H1 (cell line): ENCODE results near the gene IARS2. TPM values are rescaled to one million over a fixed set of nuclear protein-coding genes. Genes with fewer than 3 reads are reported as not detected.

Source experiments
- BCL11A ChIP-seq, 2 experiments: IDR thresholded peaks; one replicate each; pipeline ENCODE4 v1.6.1; 2011; ENCODE audit warnings: low read depth in 2 of 2, low read length in 2 of 2, mild to moderate bottlenecking in 2 of 2
- BRCA1 ChIP-seq: IDR thresholded peaks from 2 replicates; pipeline ENCODE4 v1.6.1; 2012; ENCODE audit warnings: low read depth, low read length, improper control_type of control experiment
- CBX8 ChIP-seq: fragments of 300-800, 300-1000 bp; sonication (generic); IDR thresholded peaks from 2 replicates; pipeline ENCODE4 v1.7.1; 2016; ENCODE audit warnings: low read depth, low read length, borderline replicate concordance
- CREB1 ChIP-seq: IDR thresholded peaks from 2 replicates; pipeline ENCODE4 v1.6.1; 2012; ENCODE audit warnings: inconsistent platforms
- CTBP2 ChIP-seq: IDR thresholded peaks from 2 replicates; pipeline ENCODE4 v1.7.0; 2011; ENCODE audit warnings: borderline replicate concordance, mild to moderate bottlenecking, moderate library complexity, mixed read lengths, low read length; ENCODE audit not compliant: insufficient read depth, insufficient read length
- CTCF ChIP-seq, 3 experiments: IDR thresholded peaks; 1 replicate in 2 of 3; 2 replicates in 1 of 3; pipeline versions ENCODE4 v1.5.1 to v1.6.1; 2011; ENCODE audit warnings: low read length in 3 of 3, mild to moderate bottlenecking in 3 of 3, inconsistent platforms in 2 of 3, low read depth in 1 of 3, moderate library complexity in 1 of 3; ENCODE audit not compliant: insufficient read depth in 1 of 3; ENCODE audit errors: control extremely low read depth in 1 of 3
- EZH2 ChIP-seq: fragments of 200-600 bp; sonication (generic); IDR thresholded peaks from 2 replicates; pipeline ENCODE4 v1.7.1; 2012; ENCODE audit warnings: low read depth, mild to moderate bottlenecking, moderate library complexity, low read length, inconsistent platforms; ENCODE audit not compliant: severe bottlenecking
- JUN ChIP-seq: IDR thresholded peaks from 2 replicates; pipeline ENCODE4 v1.6.1; 2011; ENCODE audit warnings: low read depth, mild to moderate bottlenecking, improper control_type of control experiment, low read length
- KDM4A ChIP-seq: IDR thresholded peaks from one replicate; pipeline ENCODE4 v1.7.1; 2012; ENCODE audit warnings: low read depth, mild to moderate bottlenecking, moderate library complexity, low read length, inconsistent platforms; ENCODE audit not compliant: severe bottlenecking
- POLR2A ChIP-seq, 2 experiments: IDR thresholded peaks; 1 replicate in 1 of 2; 2 replicates in 1 of 2; pipeline ENCODE4 v1.6.1; 2011; ENCODE audit warnings: low read depth in 2 of 2, low read length in 2 of 2, mild to moderate bottlenecking in 2 of 2; ENCODE audit errors: control extremely low read depth in 1 of 2
- RFX5 ChIP-seq: IDR thresholded peaks from 2 replicates; pipeline ENCODE4 v1.6.1; 2011; ENCODE audit warnings: low read depth, low read length, improper control_type of control experiment, borderline replicate concordance
- RNF2 ChIP-seq: fragments of 200-900, 300-1000 bp; sonication (generic); IDR thresholded peaks from 2 replicates; pipeline ENCODE4 v1.7.1; 2016; ENCODE audit warnings: borderline replicate concordance, low read depth, mild to moderate bottlenecking, antibody characterized with exemption, low read length; ENCODE audit not compliant: poor library complexity, severe bottlenecking; ENCODE audit errors: missing control alignments
- RXRA ChIP-seq: IDR thresholded peaks from 2 replicates; pipeline ENCODE4 v1.6.1; 2011; ENCODE audit warnings: low read depth, mild to moderate bottlenecking, low read length, moderate library complexity; ENCODE audit not compliant: insufficient read depth
- SIX5 ChIP-seq: IDR thresholded peaks from 2 replicates; pipeline ENCODE4 v1.6.1; 2011; ENCODE audit warnings: mild to moderate bottlenecking, low read depth, low read length
- SP1 ChIP-seq: IDR thresholded peaks from 2 replicates; pipeline ENCODE4 v1.6.1; 2011; ENCODE audit warnings: low read depth, low read length
- SP4 ChIP-seq: IDR thresholded peaks from 2 replicates; pipeline ENCODE4 v1.6.1; 2012; ENCODE audit warnings: low read length, inconsistent platforms
- SUZ12 ChIP-seq: fragments of 200-600 bp; sonication (generic); IDR thresholded peaks from 2 replicates; pipeline ENCODE4 v1.6.1; 2012; ENCODE audit warnings: mild to moderate bottlenecking, inconsistent platforms, low read length, moderate library complexity, mixed read lengths
- TAF7 ChIP-seq: optimal IDR thresholded peaks from 2 replicates; pipeline ENCODE3; 2011; ENCODE audit warnings: low read depth, mild to moderate bottlenecking, inconsistent platforms, low read length, moderate library complexity, borderline replicate concordance
- TCF12 ChIP-seq: IDR thresholded peaks from 2 replicates; pipeline ENCODE4 v1.6.1; 2011; ENCODE audit warnings: low read depth, mild to moderate bottlenecking, low read length
- TEAD4 ChIP-seq: IDR thresholded peaks from 2 replicates; pipeline ENCODE4 v1.6.1; 2012; ENCODE audit warnings: low read depth, low read length, inconsistent platforms, mixed read lengths
- polyA plus RNA-seq, 7 experiments: library from polyadenylated mRNA; depleted of rRNA in 3 of 7; stranded (reverse) in 5 of 7; unstranded in 2 of 7; fragments of >200 nt in 5 of 7; fragments of 200-250 nt in 2 of 7; gene quantifications; 1 replicate in 5 of 7; 2 replicates in 1 of 7; 4 replicates in 1 of 7; pipeline versions ENCODE4 v1.2.1 to v1.2.3, GENCODE V29; 2011 to 2013; ENCODE audit warnings: missing spikeins in 2 of 7, mixed read lengths in 2 of 7
- total RNA-seq: library from RNA; stranded (reverse); fragmentation: NEBNext Ultra II Directional; extraction: Animal tissue kit (Norgen Biotek cat#: 25700); gene quantifications from 2 replicates; pipeline ENCODE4 v1.2.1, GENCODE V29; 2021
- TF ChIP-seq, protein P1 (sequence below): IDR thresholded peaks from 2 replicates; pipeline ENCODE4 v1.6.1; 2012; ENCODE audit warnings: inconsistent platforms

IARS2 gene
- total and polyA plus RNA-seq, 2 of the 8 experiments (the other 6 are each of a cell fraction or from before 2014, with no cell fraction given), result 15.0 to 69.8 TPM

GRCh38 chr1:220046052-220046930 is 47.6 kb upstream of the IARS2 start, which contains the start of gene EPRS1 (continued):
- TF ChIP-seq CTCF (IDR thresholded peaks at IDR 0.05; ENCODE audit: control extremely low read depth in 1 of 3, insufficient read depth in 1 of 3, low read depth in 1 of 3, low read length in 3 of 3), result peak; percentile 71 to 90 (median 76)
- no peak for TF ChIP-seq BRCA1
- TF ChIP-seq CBX8, result no peak
- TF ChIP-seq KDM4A, result peak; percentile 94
- peak; percentile 24 for TF ChIP-seq CTBP2
- no peak for TF ChIP-seq RFX5
- TF ChIP-seq SP4, result peak; percentile 47; the same call in 1 of the 2 replicates
- TF ChIP-seq SP1, result no peak
- no peak for TF ChIP-seq EZH2
- peak; percentile 98 for TF ChIP-seq CREB1
- TF ChIP-seq JUN, result no peak
- TF ChIP-seq TCF12, result no peak
- TF ChIP-seq SUZ12, result no peak
- TF ChIP-seq RXRA, result no peak
- TF ChIP-seq SIX5, result no peak
- TF ChIP-seq TEAD4, result no peak
- TF ChIP-seq BCL11A (IDR thresholded peaks at IDR 0.05; ENCODE audit: low read depth in 2 of 2, low read length in 2 of 2), result no peak
- peak; percentile 79 for TF ChIP-seq TAF7
- TF ChIP-seq POLR2A (IDR thresholded peaks at IDR 0.05; ENCODE audit: control extremely low read depth in 1 of 2, low read depth in 2 of 2, low read length in 2 of 2), result peak; percentile 65 to 69
- TF ChIP-seq, protein P1, sequence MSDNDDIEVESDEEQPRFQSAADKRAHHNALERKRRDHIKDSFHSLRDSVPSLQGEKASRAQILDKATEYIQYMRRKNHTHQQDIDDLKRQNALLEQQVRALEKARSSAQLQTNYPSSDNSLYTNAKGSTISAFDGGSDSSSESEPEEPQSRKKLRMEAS, result peak; percentile 92
- no peak for TF ChIP-seq RNF2
